Heart left ventricle (tissue), 16 donors: ENCODE results near the gene F13B. TPM values are rescaled to one million over a fixed set of nuclear protein-coding genes. Genes with fewer than 3 reads are reported as not detected.

ENCODE experiments used
- ATAC-seq, 4 donors: fragments of 200-7000 bp; cut with Tn5 transposase; one replicate each; pipeline ENCODE4 v1.9.1; 2020 to 2022; ENCODE audit warnings: moderate library complexity in 4 of 4, mild to moderate bottlenecking in 3 of 4, moderate number of reproducible peaks in 1 of 4
- DNase-seq, 5 donors: peaks; one replicate each; pipeline ENCODE4 v3.0.0-alpha.2; 2020
- H3K27ac ChIP-seq, 12 donors: fragments of 200-600 bp; sonication (generic) in 4 of 12; one replicate each; pipeline versions ENCODE4 v1.5.0 to v1.8.0; 2016 to 2022; ENCODE audit warnings: mild to moderate bottlenecking in 2 of 12
- H3K27me3 ChIP-seq, 9 donors: fragments of 200-600 bp; sonication (generic) in 2 of 9; one replicate each; pipeline versions ENCODE4 v1.5.1 to v1.8.0; 2016 to 2022; ENCODE audit warnings: mild to moderate bottlenecking in 3 of 9
- H3K36me3 ChIP-seq, 9 donors: fragments of 200-600 bp; sonication (generic) in 2 of 9; one replicate each; pipeline versions ENCODE4 v1.5.0 to v1.8.0; 2018 to 2022; ENCODE audit warnings: mild to moderate bottlenecking in 2 of 9
- H3K4me1 ChIP-seq, 12 donors: fragments of 200-600 bp; sonication (generic) in 4 of 12; one replicate each; pipeline versions ENCODE4 v1.5.0 to v1.8.0; 2016 to 2022; ENCODE audit warnings: mild to moderate bottlenecking in 3 of 12
- H3K4me3 ChIP-seq, 12 donors: fragments of 200-600 bp; sonication (generic) in 4 of 12; one replicate each; pipeline versions ENCODE4 v1.5.0 to v1.8.0; 2017 to 2022; ENCODE audit warnings: mild to moderate bottlenecking in 9 of 12, moderate library complexity in 4 of 12
- H3K9me3 ChIP-seq, 12 donors: fragments of 200-600 bp; sonication (generic) in 4 of 12; one replicate each; pipeline versions ENCODE4 v1.5.0 to v1.8.0; 2016 to 2022; ENCODE audit warnings: mild to moderate bottlenecking in 1 of 12
- CTCF ChIP-seq, 12 donors: fragments of 200-600 bp; sonication (generic) in 4 of 12; IDR thresholded peaks; one replicate each; pipeline versions ENCODE4 v1.5.0 to v1.8.0; 2018 to 2022; ENCODE audit warnings: antibody characterized with exemption in 12 of 12, mild to moderate bottlenecking in 5 of 12
- POLR2A ChIP-seq, 2 donors: fragments of 450-650 bp; IDR thresholded peaks; one replicate each; pipeline ENCODE4 v1.6.1; 2017; ENCODE audit warnings: antibody characterized with exemption in 2 of 2, mild to moderate bottlenecking in 2 of 2, moderate library complexity in 2 of 2
- WGBS, 4 donors: extraction: QIAGEN DNeasy Blood & Tissue Kit in 2 of 4; methylation state at CpG; one replicate each; pipeline versions ENCODE4 v1.1.5 to v1.1.7; 2013 to 2018; 5-methylcytosine and 5-hydroxymethylcytosine counted together
- intact Hi-C, 10 donors: fragments of 100-400 bp; cut with DNase I; formaldehyde crosslinking; loops; one replicate each; pipeline versions ENCODE4 v1.11.1 to v1.14.2; 2022
- polyA plus RNA-seq, 2 donors: library from polyadenylated mRNA; stranded (reverse); fragments of 200-250 nt; gene quantifications; one replicate each; pipeline ENCODE4 v1.2.3, GENCODE V29; 2013
- total RNA-seq, 9 donors: library from RNA; depleted of rRNA in 2 of 9; stranded (reverse); fragments of >200 nt in 2 of 9; fragmentation: NEBNext Ultra II Directional in 3 of 9; extraction: Animal tissue kit (Norgen Biotek cat#: 25700) in 3 of 9; gene quantifications; one replicate each; pipeline versions ENCODE4 v1.1.0 to v1.2.4, GENCODE V29; 2016 to 2023
- donor health status: ischemic (EF 13 %, LVEDD 7.1; RV severe dilation, severe dysfunction).
- donor health status: healthy with polysubstance abuse.
- donor health status: DM: no; HTN: yes; CAD: no.
- donor health status: DM: no; HTN: no; CAD: no.
- donor health status: ischemic (EF 25% LVEDD 6.9; RV normal size, moderate dysfunction).
- donor health status: ischemic (EF 25% LVEDD 5.7; RV mildly dilated, moderate dysfunction).
- donor health status: healthy.
- donor health status: DM: yes; HTN: yes; CAD: no.
- donor health status: ischemic (EF 35%, LVEDD 5.7; RV mildly dilated, moderate dysfunction).
- donor health status: nonischemic (EF 11% LVEDD 7.7; RV severe dilation, severe dysfunction).
- donor health status: DM: yes; HTN: yes; CAD: no.
- donor health status: PGD.
- donor health status: ischemic (EF 29% LVEDD 5.4; RV normal size, mild dysfunction).
- donor health status: nonischemic (EF 23%, LVEDD 6.1; RV moderate dilation, normal function).

F13B gene
- total and polyA plus RNA-seq, 11 donors: not detected

GRCh38 chr1:197029749-197030148 is 37.3 kb downstream of the F13B start:
- no peak overlapping the region for H3K4me3 ChIP-seq
- ATAC-seq (no peak), DNase-seq (no peak)
- H3K9me3 ChIP-seq: peaks cover 0 to 5% (median 0%) of the 10 kb centered on the region in 12 donors
- intact Hi-C loops: no loop called here
- H3K4me1 ChIP-seq: no peaks in the 10 kb centered on the region
- TF ChIP-seq POLR2A (IDR thresholded peaks at IDR 0.05) (no peak), CTCF (IDR thresholded peaks at IDR 0.05) (no peak)
- no peaks in the 10 kb centered on the region for H3K27me3 ChIP-seq
- H3K36me3 ChIP-seq: no peaks in the 10 kb centered on the region
- no peak overlapping the region for H3K27ac ChIP-seq

GRCh38 chr1:197027359-197027758 is 39.7 kb downstream of the F13B start:
- ATAC-seq (no peak), DNase-seq (no peak)
- 88 to 91% (median 89%) methylated on average over 6 of the region's 6 CpGs for WGBS, 4 donors
- TF ChIP-seq POLR2A (IDR thresholded peaks at IDR 0.05) (no peak), CTCF (IDR thresholded peaks at IDR 0.05) (no peak)
- H3K4me1 ChIP-seq: no peaks in the 10 kb centered on the region
- H3K27me3 ChIP-seq: no peaks in the 10 kb centered on the region
- H3K4me3 ChIP-seq: no peak overlapping the region
- no peak overlapping the region for H3K27ac ChIP-seq
- no peaks in the 10 kb centered on the region for H3K36me3 ChIP-seq
- H3K9me3 ChIP-seq: peaks cover 0 to 5% (median 0%) of the 10 kb centered on the region in 12 donors
- intact Hi-C loops: no loop called here

GRCh38 chr1:197024460-197024859 is 42.6 kb downstream of the F13B start:
- DNase-seq: no peak
- no peak overlapping the region for H3K27ac ChIP-seq
- ATAC-seq: no peak
- intact Hi-C loops: no loop called here
- TF ChIP-seq POLR2A (IDR thresholded peaks at IDR 0.05) (no peak), CTCF (IDR thresholded peaks at IDR 0.05) (no peak)
- H3K4me1 ChIP-seq: no peaks in the 10 kb centered on the region
- peaks cover 0 to 5% (median 0%) of the 10 kb centered on the region in 12 donors for H3K9me3 ChIP-seq
- H3K4me3 ChIP-seq: no peak overlapping the region
- H3K36me3 ChIP-seq: no peaks in the 10 kb centered on the region
- WGBS, 4 donors: 0 to 94% (median 68%) methylated on average over 1 of the region's 1 CpG
- no peaks in the 10 kb centered on the region for H3K27me3 ChIP-seq

- intact Hi-C loops: no loop called here
- ATAC-seq: no peak
- WGBS, 4 donors: 37 to 50% (median 40%) methylated on average over 4 of the region's 4 CpGs
Measured at GRCh38 chr1:197021716-197022115, 45.3 kb downstream of the F13B start.

More at GRCh38 chr1:197021716-197022115, 45.3 kb downstream of the F13B start:
- Histone ChIP-seq H3K4me1 (no peaks in the 10 kb centered on the region), H3K27ac (no peak overlapping the region), H3K27me3 (no peaks in the 10 kb centered on the region), H3K36me3 (no peaks in the 10 kb centered on the region), H3K9me3 (no peaks in the 10 kb centered on the region), H3K4me3 (no peak overlapping the region)
- no peak for DNase-seq
- TF ChIP-seq CTCF (IDR thresholded peaks at IDR 0.05) (no peak), POLR2A (IDR thresholded peaks at IDR 0.05) (no peak)
